ENCODE results near the gene ATF6.

ATF6 gene

DNA sequence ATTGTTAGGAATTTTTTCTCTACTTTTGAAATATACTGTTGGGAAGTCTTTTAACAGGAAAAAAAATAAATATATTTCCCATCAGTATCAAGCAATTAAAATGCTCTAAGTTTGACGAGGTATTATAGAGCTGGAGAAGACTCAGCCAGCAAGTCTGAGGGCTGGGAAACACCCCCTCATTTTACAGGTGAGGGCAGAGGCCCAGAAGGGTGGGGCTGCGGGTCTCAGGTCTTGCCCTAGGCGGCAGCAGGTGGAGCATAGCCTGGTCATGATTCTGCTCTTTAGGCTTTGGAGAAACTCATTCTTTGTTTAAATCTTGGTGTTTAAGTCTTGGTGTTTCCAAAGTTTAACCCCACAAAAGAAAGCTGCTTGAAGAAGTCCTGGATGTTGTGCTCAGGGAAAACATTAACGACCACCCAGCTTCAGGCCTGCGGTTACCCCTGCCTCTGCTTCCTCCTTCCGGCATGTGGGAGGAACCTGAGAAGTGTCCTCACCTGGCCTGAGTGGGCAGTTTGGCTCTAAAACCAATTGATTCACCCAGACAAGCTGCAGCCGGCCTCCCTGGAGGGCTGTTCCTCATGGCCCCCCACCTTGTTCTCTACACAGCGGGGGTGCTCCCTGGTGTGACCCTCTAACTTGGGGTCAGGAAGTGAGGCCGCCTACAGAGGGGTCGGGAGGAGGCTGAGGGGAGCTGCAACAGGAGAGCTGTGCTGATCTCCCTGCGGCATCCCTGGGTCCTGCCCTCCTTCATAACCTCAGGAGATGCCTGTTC is 215.8 kb downstream of the ATF6 start:
- DNase-seq (ENCODE audit: low read depth, low spot score): no peak
- H3K4me3 ChIP-seq (ENCODE audit: low read depth, low read length): no peak overlapping the region
- ChIA-PET POLR2A (no interaction called here), CTCF (interaction anchor here (0.8 to 1.5 kb wide), 2 partner anchors 55 to 189 kb away, joined by 3 to 5 read pairs; no protein-coding TSS in a partner anchor)
- TF ChIP-seq, protein P1, sequence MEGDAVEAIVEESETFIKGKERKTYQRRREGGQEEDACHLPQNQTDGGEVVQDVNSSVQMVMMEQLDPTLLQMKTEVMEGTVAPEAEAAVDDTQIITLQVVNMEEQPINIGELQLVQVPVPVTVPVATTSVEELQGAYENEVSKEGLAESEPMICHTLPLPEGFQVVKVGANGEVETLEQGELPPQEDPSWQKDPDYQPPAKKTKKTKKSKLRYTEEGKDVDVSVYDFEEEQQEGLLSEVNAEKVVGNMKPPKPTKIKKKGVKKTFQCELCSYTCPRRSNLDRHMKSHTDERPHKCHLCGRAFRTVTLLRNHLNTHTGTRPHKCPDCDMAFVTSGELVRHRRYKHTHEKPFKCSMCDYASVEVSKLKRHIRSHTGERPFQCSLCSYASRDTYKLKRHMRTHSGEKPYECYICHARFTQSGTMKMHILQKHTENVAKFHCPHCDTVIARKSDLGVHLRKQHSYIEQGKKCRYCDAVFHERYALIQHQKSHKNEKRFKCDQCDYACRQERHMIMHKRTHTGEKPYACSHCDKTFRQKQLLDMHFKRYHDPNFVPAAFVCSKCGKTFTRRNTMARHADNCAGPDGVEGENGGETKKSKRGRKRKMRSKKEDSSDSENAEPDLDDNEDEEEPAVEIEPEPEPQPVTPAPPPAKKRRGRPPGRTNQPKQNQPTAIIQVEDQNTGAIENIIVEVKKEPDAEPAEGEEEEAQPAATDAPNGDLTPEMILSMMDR (IDR thresholded peaks at IDR 0.05; ENCODE audit: insufficient read depth, low read length, missing control alignments): no peak

DNA sequence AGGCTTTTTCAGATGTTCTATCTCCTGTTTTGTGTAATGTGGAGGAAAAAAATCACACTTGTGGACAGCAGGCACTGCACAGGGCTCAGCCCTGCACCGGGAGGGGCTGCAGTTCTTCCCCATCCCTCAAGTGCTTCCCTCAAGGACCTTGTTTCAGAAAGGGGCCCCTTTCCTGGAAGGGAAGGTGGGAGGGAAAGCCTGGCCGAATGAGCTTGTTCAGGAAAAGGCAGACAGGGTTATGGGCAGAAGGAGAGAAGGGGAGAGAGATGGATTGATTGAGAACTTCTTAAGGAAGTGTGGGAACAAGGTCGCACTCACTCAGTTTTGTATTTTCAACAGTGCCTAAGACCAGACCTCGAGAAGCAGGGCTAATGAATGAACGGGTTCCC is 216.4 kb downstream of the ATF6 start:
- no peak for DNase-seq (ENCODE audit: low read depth, low spot score)
- H3K4me3 ChIP-seq (ENCODE audit: low read depth, low read length): no peak overlapping the region
- ChIA-PET CTCF (interaction anchor here (0.6 to 1.5 kb wide), 3 partner anchors 15 to 189 kb away, joined by 3 to 5 read pairs (median 3); no protein-coding TSS in a partner anchor), POLR2A (no interaction called here)
- TF ChIP-seq, protein P1 (IDR thresholded peaks at IDR 0.05; ENCODE audit: insufficient read depth, low read length, missing control alignments): no peak

DNA sequence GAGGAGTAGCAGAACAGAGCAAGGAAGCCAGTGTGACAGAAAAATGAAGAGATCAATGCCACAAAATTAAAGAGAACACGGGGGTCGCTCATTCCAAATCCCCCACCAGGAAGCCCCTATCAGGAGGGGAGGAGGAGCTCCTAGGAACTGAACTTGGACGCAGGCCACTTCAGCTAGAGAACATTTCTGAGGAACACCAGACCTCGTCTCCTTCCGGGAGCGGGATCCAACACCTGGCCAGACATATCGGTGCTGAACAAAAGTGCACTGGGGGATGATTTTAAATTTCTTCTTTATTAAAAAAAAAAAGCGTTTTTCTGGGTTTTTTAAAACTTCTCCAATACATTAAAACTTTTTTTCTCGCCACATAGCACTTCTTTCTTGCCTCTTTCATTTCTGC is 216.8 kb downstream of the ATF6 start:
- ChIA-PET CTCF (interaction anchor here (0.6 to 1.5 kb wide), 2 partner anchors 16 to 54 kb away, joined by 3 to 5 read pairs; no protein-coding TSS in a partner anchor), POLR2A (no interaction called here)
- no peak for DNase-seq (ENCODE audit: low read depth, low spot score)
- TF ChIP-seq, protein P1 (IDR thresholded peaks at IDR 0.05; ENCODE audit: insufficient read depth, low read length, missing control alignments): no peak
- H3K4me3 ChIP-seq (ENCODE audit: low read depth, low read length): no peak overlapping the region

DNA sequence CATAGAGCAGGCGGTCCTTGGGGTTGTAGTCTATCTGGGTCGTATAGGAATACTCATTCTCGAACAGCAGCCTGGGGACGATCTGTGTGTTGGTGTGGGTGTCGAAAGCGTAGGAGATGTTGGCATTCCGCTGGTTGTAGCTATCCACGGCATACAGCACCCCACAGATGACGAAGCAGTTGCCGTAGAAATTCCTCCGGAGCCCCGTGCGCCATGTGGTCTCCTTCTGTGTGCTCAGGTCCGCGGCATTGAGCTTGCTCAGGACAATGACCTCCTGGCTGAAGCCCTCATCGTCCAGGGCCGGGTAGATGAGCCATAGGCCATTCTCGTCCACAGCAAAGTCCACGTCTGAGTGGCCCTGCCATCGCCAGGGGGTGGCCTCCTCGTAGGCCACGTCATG is 217.6 kb downstream of the ATF6 start:
- no peak overlapping the region for H3K4me3 ChIP-seq (ENCODE audit: low read depth, low read length)
- ChIA-PET CTCF (interaction anchor here (1.5 kb wide), 1 partner anchor 54 kb away, joined by 5 read pairs; no protein-coding TSS in a partner anchor), POLR2A (no interaction called here)
- TF ChIP-seq, protein P1 (IDR thresholded peaks at IDR 0.05; ENCODE audit: insufficient read depth, low read length, missing control alignments): no peak
- no peak for DNase-seq (ENCODE audit: low read depth, low spot score)

DNA sequence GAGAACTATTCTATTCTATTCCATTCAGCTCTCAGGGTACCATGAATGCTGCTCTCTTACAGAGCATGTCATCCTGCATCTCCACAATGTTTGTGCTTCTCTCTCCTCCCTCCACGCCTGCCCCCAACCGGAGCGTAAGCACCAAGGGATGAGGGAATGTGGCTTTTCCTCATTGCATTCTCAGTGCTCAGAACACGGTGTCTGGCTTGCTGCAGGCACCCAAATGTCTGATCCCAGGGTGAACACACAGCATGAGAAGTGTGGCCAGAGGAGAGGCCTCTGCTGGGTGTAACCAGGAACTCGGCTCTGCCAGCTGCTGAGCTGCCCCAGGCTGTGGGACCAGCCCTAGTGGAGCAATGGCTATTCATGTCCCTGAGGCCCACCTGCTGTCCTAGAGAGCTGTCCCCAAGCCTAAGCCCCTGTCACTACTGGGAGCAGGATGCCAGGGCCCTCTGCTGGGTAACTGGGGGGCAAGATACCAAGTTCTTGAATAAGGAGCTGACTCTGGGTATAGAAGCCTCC is 219.2 kb downstream of the ATF6 start:
- H3K4me3 ChIP-seq (ENCODE audit: low read depth, low read length): no peak overlapping the region
- TF ChIP-seq, protein P1 (IDR thresholded peaks at IDR 0.05; ENCODE audit: insufficient read depth, low read length, missing control alignments): no peak
- ChIA-PET POLR2A (interaction anchor here (1.5 kb wide), 1 partner anchor 10 kb away, joined by 4 read pairs; no protein-coding TSS in a partner anchor), CTCF (no interaction called here)
- no peak for DNase-seq (ENCODE audit: low read depth, low spot score)

DNA sequence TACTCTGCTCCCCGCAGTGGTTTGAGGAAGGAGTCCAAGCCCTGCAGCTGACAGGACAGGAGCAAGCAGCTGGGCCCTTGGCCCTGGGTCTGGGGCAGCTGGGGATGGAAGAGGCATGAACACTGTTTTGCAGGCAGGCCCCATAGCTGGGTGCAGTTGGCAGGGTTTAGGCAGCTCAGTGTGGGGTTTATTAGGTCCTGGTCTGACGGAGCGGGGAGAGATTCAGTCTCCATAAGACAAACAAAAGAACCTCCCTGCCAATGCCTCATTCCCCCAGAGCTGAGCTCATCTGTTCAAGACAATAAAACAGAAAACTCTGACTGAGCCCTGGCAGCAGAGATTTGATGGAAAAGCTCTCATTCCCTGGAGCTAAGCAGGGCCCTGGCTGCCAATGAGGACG is 220.2 kb downstream of the ATF6 start:
- H3K4me3 ChIP-seq (ENCODE audit: low read depth, low read length): no peak overlapping the region
- POLR2A ChIA-PET: interaction anchor here (1.5 kb wide), 1 partner anchor 10 kb away, joined by 4 read pairs; no protein-coding TSS in a partner anchor
- no peak for DNase-seq (ENCODE audit: low read depth, low spot score)
- TF ChIP-seq, protein P1 (IDR thresholded peaks at IDR 0.05; ENCODE audit: insufficient read depth, low read length, missing control alignments): no peak
- CTCF ChIA-PET: no interaction called here

All from AG04449 (cell line).